Hepatocyte (in vitro differentiated cells): ENCODE measurements around the gene PDGFD. TPM values are rescaled to one million over a fixed set of nuclear protein-coding genes. Genes with fewer than 3 reads are reported as not detected.

Source experiments
- DNase-seq: peaks from one replicate; pipeline ENCODE4 v3.0.0-alpha.2; 2016; ENCODE audit warnings: low spot score
- H2AFZ ChIP-seq: fragments of 200-600 bp; sonication (generic); 2 replicates; pipeline ENCODE4 v1.6.0; 2016; ENCODE audit warnings: antibody characterized with exemption, mild to moderate bottlenecking
- H3K27ac ChIP-seq: fragments of 200-600 bp; sonication (generic); 2 replicates; pipeline ENCODE4 v1.5.1; 2016; ENCODE audit warnings: mild to moderate bottlenecking
- H3K27me3 ChIP-seq: fragments of 200-600 bp; sonication (generic); 2 replicates; pipeline ENCODE4 v1.6.1; 2016
- H3K36me3 ChIP-seq: fragments of 200-600 bp; sonication (generic); replicated peaks from 2 replicates; pipeline ENCODE4 v1.5.1; 2016; ENCODE audit warnings: low read depth; ENCODE audit not compliant: insufficient read depth
- H3K4me1 ChIP-seq: fragments of 200-600 bp; sonication (generic); 2 replicates; pipeline ENCODE4 v1.5.1; 2016; ENCODE audit warnings: mild to moderate bottlenecking, moderate library complexity; ENCODE audit not compliant: insufficient read depth
- H3K4me2 ChIP-seq: fragments of 200-600 bp; sonication (generic); 2 replicates; pipeline ENCODE4 v1.6.0; 2016
- H3K4me3 ChIP-seq: fragments of 200-600 bp; sonication (generic); 2 replicates; pipeline ENCODE4 v1.5.1; 2016; ENCODE audit warnings: mild to moderate bottlenecking
- H3K79me2 ChIP-seq: fragments of 200-600 bp; sonication (generic); 2 replicates; pipeline ENCODE4 v1.6.0; 2017; ENCODE audit warnings: mild to moderate bottlenecking
- H3K9me2 ChIP-seq: fragments of 200-600 bp; sonication (generic); replicated peaks from 2 replicates; pipeline ENCODE4 v1.6.0; 2017; ENCODE audit warnings: mild to moderate bottlenecking; ENCODE audit not compliant: insufficient read depth
- H3K9me3 ChIP-seq: fragments of 200-600 bp; sonication (generic); 2 replicates; pipeline ENCODE4 v1.5.1; 2016; ENCODE audit warnings: low read depth, mild to moderate bottlenecking
- H4K20me1 ChIP-seq: fragments of 200-600 bp; sonication (generic); 2 replicates; pipeline ENCODE4 v1.6.0; 2016; ENCODE audit warnings: mild to moderate bottlenecking; ENCODE audit not compliant: insufficient read depth, poor library complexity, severe bottlenecking
- EZH2 ChIP-seq: fragments of 200-600 bp; sonication (generic); IDR thresholded peaks from 2 replicates; pipeline ENCODE4 v1.6.1; 2016; ENCODE audit warnings: antibody characterized with exemption, mild to moderate bottlenecking, borderline replicate concordance
- EZH2phosphoT487 ChIP-seq: fragments of 200-600 bp; sonication (generic); IDR thresholded peaks from one replicate; pipeline ENCODE4 v1.6.1; 2018; ENCODE audit warnings: antibody characterized with exemption, mild to moderate bottlenecking, low read depth, moderate library complexity; ENCODE audit not compliant: unreplicated experiment, severe bottlenecking
- WGBS: methylation state at CpG from one replicate; pipeline ENCODE4 v1.1.6; 2016; ENCODE audit warnings: low lambda C conversion rate; ENCODE audit errors: missing lambda C conversion rate; 5-methylcytosine and 5-hydroxymethylcytosine counted together
- polyA plus RNA-seq: library from polyadenylated mRNA; unstranded; fragments of >200 nt; fragmentation: Nextera tagmentation; extraction: Ambion mirVana; gene quantifications from 2 replicates; pipeline ENCODE4 v1.2.1, GENCODE V29; 2016
- total RNA-seq: library from RNA; depleted of rRNA; stranded (reverse); fragments of >200 nt; gene quantifications from 2 replicates; pipeline ENCODE4 v1.2.3, GENCODE V29; 2014
- TF ChIP-seq, protein P1 (sequence below): fragments of 200-600 bp; sonication (generic); IDR thresholded peaks from 2 replicates; pipeline ENCODE4 v1.5.1; 2016; ENCODE audit warnings: antibody characterized with exemption, mild to moderate bottlenecking; ENCODE audit not compliant: poor library complexity

PDGFD gene
- total and polyA plus RNA-seq, 2 experiments from 2014 or later: 17.3 to 29.6 TPM

DNA sequence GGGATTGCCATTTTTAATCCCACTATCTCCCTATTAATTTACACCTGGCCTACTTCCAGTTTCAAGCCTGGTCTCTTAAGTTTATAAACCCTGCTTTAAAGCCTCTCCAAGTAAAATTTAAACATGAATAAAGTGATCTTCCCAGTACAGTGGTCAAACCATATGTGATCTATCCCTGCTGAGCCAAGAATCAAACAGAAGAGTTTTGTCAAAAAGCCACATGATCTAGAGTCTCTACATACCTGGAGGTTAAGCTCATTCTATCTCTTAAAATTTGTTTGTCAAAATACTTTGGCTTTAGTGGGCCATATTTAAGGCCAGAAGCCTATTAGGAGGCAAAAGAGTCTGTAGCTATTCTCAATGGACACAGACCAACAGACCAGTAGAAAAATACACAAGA, 170.4 kb downstream of the PDGFD start:
- no peaks in the 10 kb centered on the region for H3K4me1 ChIP-seq
- no peak for DNase-seq

DNA sequence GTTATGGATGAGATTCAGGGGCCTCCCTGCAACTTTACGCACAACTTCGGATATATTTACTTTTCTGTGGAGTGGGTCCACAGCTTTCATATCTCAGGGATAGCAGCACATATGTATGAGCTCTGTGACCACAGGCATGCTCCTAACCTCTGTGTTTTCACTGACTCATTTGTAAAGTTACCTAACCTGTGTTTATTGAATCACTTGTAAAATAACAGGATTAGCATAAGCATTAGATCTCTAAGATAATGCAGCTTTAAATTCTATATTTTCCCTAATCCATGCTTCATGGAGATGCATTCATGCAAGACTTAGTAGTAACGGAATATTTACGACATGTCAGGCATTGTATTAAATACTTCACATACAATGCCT, 175.4 kb downstream of the PDGFD start:
- no peak for DNase-seq
- 70% methylated on average over 4 of the region's 4 CpGs for WGBS
- no peak overlapping the region for H3K4me2 ChIP-seq
- H3K4me1 ChIP-seq: peaks cover 2% of the 10 kb centered on the region
- H2AFZ ChIP-seq: no peak overlapping the region
- TF ChIP-seq, protein P1, sequence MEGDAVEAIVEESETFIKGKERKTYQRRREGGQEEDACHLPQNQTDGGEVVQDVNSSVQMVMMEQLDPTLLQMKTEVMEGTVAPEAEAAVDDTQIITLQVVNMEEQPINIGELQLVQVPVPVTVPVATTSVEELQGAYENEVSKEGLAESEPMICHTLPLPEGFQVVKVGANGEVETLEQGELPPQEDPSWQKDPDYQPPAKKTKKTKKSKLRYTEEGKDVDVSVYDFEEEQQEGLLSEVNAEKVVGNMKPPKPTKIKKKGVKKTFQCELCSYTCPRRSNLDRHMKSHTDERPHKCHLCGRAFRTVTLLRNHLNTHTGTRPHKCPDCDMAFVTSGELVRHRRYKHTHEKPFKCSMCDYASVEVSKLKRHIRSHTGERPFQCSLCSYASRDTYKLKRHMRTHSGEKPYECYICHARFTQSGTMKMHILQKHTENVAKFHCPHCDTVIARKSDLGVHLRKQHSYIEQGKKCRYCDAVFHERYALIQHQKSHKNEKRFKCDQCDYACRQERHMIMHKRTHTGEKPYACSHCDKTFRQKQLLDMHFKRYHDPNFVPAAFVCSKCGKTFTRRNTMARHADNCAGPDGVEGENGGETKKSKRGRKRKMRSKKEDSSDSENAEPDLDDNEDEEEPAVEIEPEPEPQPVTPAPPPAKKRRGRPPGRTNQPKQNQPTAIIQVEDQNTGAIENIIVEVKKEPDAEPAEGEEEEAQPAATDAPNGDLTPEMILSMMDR: no peak
- TF ChIP-seq EZH2 (no peak), EZH2phosphoT487 (no peak)
- no peak overlapping the region for H3K27ac ChIP-seq
- H3K79me2 ChIP-seq: no peaks in the 10 kb centered on the region
- H3K27me3 ChIP-seq: no peaks in the 10 kb centered on the region
- no peaks in the 10 kb centered on the region for H4K20me1 ChIP-seq
- H3K36me3 ChIP-seq: no peaks in the 10 kb centered on the region
- no peaks in the 10 kb centered on the region for H3K9me3 ChIP-seq
- H3K4me3 ChIP-seq: no peak overlapping the region
- H3K9me2 ChIP-seq: no peaks in the 10 kb centered on the region

More for the DNA sequence above, 170.4 kb downstream of the PDGFD start:
- Histone ChIP-seq H2AFZ (no peak overlapping the region), H3K4me3 (no peak overlapping the region), H3K79me2 (no peaks in the 10 kb centered on the region), H3K9me3 (no peaks in the 10 kb centered on the region), H3K9me2 (no peaks in the 10 kb centered on the region), H3K27ac (no peak overlapping the region), H4K20me1 (no peaks in the 10 kb centered on the region), H3K36me3 (peaks cover 3% of the 10 kb centered on the region), H3K4me2 (no peak overlapping the region), H3K27me3 (no peaks in the 10 kb centered on the region)
- no peak for TF ChIP-seq EZH2
- TF ChIP-seq EZH2phosphoT487: no peak
- TF ChIP-seq, protein P1: no peak

DNA sequence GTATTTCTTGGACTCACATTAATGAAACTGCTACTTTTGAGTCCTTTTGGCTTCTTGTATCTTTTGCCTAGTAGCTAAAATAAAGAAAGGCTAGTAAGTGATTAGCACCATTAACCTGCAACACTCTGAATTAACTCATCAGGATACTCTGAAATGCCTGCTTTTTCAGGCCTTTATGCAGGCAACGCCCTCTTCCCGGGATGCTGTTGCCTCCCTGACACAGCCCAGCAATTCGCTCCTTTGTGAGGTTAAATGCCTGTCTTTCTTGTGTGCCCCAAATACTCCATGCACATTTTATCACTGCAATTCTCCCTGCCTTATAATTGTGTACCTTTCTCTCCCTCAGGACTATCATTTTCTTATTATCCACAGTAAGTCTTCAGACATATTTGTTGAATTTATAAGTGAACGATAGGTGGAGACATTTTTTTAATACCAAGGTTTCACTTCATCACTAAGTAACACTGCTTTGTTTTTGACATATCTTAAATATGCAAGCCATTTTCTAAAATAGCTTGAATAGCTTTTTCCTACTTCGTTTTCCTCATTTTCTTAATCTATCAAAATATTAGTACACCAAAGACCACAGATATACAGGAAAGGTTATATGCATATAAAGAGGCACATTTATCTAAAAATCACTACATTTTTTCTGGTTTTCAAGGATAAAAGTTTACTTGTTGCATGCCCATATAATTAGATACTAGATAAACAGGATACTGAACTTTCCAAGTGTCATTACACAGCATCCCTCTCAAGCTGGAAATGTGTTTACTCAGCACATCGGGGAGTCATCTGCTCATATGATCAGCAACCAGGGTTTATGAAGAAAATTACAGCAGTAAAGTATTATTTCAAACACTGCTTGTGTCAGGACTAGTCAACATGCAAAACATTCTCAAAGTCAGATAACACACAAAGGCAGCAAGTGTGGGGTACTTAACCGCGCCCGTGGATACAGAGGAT, 176.0 kb downstream of the PDGFD start:
- no peak overlapping the region for H3K27ac ChIP-seq
- TF ChIP-seq EZH2phosphoT487 (no peak), EZH2 (no peak)
- TF ChIP-seq, protein P1: no peak
- no peaks in the 10 kb centered on the region for H3K27me3 ChIP-seq
- no peak for DNase-seq
- H3K4me1 ChIP-seq: peaks cover 2% of the 10 kb centered on the region
- no peaks in the 10 kb centered on the region for H4K20me1 ChIP-seq
- no peak overlapping the region for H2AFZ ChIP-seq
- WGBS: 77% methylated on average over 9 of the region's 9 CpGs
- H3K36me3 ChIP-seq: no peaks in the 10 kb centered on the region
- H3K79me2 ChIP-seq: no peaks in the 10 kb centered on the region
- no peak overlapping the region for H3K4me2 ChIP-seq
- no peak overlapping the region for H3K4me3 ChIP-seq
- no peaks in the 10 kb centered on the region for H3K9me2 ChIP-seq
- H3K9me3 ChIP-seq: no peaks in the 10 kb centered on the region
